Dedifferentiated amniotic fluid mesenchymal stem cell (primary cell): ENCODE results near the gene BTG3.

ENCODE experiments used
- DNase-seq: peaks from one replicate; pipeline ENCODE4 v3.0.0-alpha.2; 2016; ENCODE audit errors: extremely low spot score

BTG3 gene

DNA sequence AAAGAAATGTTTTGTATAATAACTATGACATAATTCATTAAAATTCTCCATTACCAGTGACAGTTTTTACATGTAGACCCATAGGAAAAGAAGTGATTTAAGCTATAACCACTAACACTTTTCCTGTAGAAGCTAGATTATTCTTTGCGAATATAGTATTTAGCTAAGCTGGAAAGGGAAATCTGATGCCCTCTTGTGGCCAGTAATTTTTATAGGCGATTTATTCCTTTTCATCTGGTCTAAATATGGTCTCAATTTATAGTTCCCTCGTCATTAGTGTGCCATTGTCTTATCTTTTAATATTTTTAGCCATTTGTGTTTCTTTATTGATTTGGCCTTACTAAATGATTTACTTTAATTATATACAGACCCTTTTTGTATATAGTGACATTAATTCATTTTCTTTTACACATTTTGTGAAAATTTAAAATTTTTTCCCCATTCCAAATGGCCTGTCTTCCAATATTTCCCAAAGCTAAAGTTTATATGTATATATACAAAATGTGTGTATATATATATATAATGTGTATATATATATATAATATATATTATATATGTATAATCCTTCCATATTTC is 26.7 kb downstream of the BTG3 start:
- peak; percentile 63 for DNase-seq

DNA sequence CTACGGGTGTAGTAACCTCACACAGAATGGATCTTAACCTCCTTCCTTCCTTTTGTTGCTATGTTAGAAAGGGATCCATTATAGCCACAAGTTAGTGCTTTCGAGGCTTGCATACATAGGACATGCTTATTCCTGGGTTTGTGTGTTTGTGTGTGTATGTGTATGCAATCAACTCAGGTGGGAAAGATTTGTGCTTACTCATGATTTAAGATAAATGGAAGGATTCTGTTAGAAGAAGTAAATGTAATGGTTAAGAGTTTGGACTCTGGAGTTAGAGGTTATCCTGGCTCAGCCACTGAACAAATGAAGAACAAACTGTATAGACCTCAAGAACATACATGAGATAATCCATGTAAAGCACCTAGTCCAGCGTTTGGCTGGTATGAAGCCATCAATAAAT is 28.8 kb downstream of the BTG3 start:
- no peak for DNase-seq

DNA sequence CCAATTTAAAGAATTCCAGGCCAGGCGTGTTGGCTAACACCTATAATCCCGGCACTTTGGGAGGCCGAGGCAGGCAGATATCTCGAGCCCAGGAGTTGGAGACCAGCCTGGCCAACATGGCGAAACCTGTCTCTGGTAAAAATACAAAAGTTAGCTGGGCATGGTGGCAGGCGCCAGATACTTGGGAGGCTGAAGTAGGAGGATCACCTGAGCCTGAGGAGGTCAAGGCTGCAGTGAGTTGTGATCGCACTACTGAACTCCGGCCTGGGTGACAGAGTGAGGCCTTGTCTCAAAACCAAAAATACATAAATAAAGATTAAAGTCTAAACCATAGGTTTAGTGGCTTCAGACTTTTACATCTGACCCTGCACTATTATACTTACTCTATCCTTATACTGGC is 32.4 kb downstream of the BTG3 start:
- DNase-seq: no peak

DNA sequence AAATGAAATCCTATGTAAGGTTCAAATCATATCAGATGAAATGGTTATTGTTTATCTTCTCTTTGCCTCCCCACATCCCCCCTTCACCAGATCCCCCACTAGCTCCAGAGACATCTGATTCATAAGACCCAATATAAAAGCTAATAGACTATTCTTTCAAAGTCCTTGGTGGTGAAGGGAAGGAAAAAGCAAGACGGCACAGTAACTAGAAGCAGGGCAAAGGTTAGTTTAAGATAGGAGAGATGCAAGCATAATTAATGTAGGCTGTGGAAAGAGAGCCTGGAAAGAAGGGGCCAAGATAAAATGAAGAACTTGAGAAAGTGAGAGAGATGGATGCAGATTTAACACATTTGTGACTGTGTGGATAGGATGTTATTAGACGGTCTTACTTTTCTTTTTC is 33.8 kb downstream of the BTG3 start:
- DNase-seq: no peak

DNA sequence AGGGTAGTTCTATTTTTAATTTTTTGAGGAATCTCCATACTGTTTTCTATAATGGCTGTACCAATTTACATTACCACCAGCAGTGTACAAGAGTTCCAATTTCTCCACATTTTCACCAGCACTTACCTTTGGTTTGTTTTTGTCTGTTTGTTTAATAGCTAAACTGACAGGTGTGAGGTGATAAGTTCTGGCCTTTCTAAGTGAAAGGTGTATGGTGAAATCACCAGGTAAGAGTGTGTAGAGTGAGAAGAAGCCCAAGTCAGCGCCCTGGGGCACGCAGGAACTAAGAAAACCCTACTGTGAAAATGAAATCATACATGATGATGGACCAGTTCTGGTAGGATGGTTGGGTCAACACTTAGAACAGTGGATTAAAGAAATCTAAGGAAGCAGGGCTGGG is 34.5 kb downstream of the BTG3 start:
- no peak for DNase-seq

DNA sequence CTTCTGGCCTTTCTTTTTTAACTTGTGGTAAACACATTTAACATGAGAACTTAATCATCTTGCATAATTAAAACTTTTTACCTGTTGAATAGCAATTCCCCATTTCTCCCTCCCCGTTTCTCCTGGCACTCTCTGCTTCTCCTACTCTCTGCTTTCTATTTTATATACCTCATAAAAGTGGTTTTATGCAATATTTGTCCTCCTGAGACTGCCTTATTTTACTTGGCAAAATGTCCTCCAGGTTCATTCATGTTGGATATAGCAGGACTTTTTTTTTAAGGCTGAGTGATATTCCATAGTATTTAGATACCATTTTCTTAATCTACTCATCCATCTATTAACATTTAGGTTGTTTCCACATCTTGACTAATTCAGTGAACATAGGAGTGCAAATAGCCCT is 35.0 kb downstream of the BTG3 start:
- no peak for DNase-seq

DNA sequence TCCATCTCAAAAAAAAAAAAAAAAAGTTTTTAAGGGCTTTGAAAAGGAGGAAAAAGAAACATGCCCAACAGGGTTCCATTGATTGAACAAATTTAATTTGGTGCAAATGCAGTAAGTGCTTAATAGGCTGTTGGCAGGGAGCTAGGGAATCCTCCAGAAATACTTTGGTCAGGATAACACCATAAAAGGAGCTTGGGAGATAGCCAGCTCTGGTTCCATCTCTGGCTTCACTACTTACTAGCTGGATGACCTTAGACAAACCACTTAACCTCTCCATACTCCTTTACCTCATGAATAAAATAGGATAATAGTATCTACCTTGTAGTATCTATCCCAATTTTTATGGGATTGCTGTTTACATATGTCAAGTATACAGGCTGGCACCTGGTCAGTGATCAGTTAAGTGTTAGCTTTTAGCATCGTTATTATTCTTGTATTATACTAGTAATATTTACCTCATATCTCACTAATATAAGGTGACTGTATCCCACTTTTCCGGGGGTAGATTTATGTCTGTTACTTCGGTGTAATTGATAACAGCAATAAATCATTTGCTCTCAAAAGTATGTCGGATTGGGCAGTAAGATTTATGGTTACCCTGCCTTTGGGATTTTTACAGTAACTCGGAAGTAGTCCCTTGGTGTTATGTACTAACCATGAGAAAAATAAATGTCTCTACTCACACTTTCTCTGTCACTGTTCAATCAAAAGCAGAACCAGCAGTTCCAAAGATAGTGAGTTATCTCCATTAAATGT is 36.4 kb downstream of the BTG3 start:
- DNase-seq: no peak

DNA sequence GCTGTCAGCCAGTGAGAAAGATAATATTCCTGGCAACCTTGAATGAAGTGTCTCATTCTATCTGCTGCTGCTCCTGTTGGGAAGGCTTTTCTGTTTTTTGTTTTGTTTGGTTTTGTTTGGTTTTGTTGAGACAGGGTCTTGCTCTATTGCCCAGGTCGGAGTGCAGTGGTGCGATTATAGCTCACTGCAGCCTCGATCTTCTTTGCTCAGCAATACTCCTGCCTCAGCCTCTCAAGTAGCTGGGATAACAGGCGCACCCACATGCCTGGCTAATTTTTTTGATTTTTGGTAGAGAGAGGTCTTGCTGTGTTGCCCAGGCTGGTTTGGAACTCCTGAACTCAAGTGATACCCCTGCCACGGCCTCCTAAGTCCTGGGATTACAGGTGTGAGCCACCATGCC is 37.6 kb downstream of the BTG3 start:
- DNase-seq: no peak

DNA sequence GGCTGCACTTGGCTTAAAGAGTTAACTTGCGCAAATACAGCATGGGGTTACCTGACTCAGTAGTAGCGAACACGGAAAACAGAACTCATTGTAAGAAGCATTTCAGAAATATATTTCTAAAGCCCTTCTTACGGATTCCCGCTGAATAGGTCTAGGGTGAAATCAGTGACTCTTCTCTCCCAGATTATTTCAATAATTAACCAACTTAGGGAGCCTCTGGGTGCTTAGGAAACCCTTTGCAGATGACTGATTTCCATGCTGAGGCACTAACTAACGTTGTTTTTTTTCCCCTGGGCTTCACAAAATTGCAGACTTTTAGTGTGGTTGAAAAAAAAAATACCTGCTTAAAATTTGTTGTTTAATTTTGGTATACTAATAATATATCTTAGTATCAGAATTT is 40.3 kb downstream of the BTG3 start:
- DNase-seq: no peak

DNA sequence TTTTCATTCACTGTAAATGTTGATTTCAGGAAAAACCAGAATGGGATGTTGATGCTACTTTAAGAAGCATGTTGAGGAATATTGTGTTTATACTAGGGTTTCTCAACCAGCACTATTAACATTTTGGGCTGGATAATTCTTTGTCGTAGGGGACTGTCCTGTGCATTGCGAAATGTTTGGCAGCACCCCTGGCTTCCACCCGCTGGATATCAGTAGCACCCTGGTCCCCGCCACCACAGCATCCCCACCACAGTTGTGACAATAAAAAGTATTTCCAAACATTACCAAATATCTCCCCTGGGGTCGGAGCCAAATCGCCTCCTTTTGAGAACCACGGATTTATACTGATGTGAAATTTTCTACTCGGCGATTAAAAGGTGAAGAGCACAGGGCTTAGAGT is 41.9 kb downstream of the BTG3 start:
- no peak for DNase-seq

DNA sequence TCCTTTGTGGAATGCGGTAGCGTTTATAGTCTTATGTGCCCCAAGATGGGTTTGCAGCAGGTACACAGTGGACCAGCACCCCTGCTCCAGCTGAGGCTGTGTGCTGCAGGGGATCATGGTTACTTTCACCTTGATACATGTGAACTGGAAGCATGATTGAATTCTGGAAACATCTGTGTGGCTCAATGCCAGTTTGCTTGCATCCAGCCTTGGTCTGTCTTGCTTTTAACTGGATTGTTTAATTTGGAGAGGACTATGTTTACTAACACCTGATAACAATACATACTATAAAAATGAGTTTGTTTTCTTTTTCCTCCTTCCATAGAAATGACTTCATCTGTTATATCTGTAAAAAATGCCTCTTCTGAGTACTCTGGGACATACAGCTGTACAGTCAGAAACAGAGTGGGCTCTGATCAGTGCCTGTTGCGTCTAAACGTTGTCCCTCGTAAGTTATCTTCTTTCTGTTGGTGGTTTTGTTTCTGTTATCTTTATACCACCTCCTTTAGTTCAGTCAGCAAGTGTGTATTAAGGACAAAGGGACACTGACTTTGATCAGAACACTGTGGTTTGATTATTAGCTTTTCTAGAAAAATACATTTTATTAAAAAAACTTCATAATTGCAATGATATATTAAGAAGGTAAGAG is 52.2 kb downstream of the BTG3 start:
- DNase-seq: no peak

DNA sequence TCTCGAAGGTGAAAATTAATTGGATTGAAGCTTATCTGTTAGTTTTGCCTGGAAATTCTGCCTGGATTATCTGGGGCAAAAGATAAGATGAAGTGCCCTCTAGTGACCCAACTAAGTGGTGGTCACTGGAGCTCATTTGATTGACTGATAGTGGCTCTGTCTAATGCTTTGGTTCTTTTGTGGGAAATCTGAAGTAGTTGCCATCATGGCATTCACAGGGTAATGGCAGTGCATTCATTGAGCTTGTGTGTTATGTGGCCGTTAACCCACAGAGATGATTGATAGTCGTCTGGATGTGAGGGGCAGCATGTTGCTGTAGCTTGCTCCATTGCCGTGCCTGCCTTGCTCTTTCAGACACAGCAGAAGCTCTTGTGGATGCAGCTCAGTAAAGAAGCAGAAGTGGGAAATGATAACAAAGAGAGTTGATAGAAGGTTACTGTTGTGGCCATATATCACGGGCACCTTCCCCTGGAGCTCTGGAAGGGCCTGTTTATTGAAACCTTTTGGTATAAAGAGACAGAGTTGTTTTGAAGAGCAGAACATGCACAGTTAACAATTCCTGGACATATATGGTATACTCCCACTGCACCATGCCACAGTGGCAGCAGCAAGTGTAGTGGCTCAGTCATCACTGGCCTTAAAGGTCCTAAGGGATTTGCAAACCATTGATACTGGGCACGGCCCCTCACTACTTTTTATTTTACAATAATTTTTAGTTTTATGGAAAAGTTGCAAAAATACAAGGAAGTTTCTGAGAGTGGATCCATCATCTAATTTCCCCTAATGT is 57.8 kb downstream of the BTG3 start:
- DNase-seq: no peak

DNA sequence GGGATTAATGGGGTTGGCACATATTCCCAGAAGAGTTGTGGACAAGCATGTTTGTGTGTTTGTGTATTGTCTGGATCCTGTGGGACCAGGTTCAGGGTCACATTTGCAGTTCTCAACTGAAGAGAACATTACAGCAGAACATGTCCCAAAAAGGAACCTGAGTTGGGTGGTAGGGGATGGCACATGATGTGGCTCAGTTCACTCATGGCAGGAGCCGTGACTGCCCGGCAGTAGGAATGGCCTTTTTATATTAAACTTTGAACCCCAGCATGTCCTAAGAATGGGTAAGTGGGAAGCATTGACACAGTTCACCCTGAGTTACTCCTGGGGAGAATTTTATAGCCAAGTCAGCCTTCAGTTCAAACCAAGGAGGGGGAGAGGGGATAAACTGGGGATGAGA is 58.6 kb downstream of the BTG3 start:
- DNase-seq: no peak

DNA sequence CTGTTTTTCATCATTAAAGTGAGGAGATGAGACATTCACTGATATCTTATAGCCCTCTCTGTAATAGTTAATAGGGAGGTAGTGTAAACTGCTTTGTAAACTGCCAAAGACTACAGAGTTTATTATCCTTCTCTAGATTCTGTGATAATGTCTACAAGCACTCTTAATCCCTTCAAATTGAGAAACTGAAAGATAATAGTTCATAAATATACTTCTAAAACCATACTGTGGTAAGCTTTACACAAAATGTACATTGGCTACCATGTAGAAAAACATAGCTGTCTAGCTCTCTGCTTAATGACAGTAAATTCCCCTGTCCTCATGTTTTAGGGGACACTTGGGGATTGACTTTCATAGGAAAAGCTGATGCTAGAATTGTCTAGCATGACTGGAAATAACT is 60.3 kb downstream of the BTG3 start:
- no peak for DNase-seq

DNA sequence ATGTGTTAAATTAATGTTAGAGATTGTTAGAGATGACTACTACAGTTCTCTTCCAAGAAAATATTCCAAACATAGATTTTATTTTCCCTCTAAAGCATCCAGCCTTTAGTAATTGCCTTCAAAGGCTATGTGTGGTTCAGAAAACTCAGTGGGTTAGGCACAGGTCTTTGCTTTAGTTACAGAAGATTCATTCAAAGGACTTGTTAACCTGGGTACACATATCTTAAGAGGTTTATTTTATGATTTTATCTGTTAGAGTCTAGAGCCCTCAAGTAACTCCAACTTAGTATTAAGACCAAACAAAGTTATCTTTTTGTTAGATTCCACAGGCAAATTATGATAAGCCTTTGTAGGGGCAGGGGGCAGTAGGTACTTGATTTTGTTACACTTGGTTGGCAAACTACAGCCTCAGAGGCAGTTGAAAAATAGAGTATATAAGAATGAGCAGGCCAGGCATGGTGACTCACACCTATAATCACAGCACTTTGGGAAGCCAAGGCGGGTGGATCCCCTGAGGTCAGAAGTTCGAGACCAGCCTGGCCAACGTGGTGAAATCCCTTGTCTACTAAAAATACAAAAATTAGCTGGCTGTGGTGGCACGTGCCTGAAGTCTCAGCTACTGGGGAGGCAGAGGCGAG is 61.9 kb downstream of the BTG3 start:
- DNase-seq: no peak

DNA sequence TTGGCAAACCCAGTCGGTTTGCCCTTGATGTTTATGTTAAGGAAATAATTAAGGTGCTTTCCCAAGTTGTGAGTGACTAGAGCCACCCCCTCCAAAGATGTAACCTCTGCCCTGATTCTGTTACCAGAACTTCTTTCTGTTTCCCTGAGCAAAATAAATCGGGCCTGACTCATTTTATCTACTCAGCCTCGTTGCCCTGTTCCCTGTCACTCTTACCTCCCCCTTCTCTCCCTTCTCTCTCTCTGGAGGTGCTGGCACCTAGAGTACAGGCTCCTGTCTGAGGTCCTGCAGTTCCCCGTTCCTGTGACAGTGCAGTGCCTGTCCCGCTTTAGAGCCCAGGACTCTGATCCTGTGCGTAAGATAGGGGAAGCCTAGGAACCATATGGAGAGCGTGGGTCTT is 64.4 kb downstream of the BTG3 start:
- no peak for DNase-seq

DNA sequence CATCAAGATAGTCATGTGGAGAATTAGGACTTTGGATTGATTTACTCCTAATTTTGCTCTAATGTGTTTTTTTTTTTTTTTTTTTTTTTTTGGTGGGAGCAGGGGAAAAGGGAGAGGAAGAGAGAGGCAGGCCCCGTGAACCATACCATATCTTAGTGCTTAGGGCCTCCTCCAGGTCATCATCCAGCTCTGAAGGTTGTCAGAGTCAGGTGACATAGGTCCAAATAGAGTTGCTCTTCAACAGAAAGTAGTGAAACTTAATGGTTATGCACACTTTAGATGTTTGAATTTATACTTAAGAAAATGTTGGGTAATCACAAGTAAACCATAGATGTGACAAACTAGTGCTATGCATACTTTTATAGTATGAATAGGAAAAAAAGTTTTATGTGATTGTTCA is 67.7 kb downstream of the BTG3 start:
- DNase-seq: no peak
